ENCODE data around the gene ZNF384. TPM values are rescaled to one million over a fixed set of nuclear protein-coding genes. Genes with fewer than 3 reads are reported as not detected.
A peak's percentile ranks its signal among the peaks of the same experiment; 100 is the strongest.

The ZNF384 gene
- total RNA-seq, 2 experiments from 2014 or later: 76.3 to 76.4 TPM

DNA sequence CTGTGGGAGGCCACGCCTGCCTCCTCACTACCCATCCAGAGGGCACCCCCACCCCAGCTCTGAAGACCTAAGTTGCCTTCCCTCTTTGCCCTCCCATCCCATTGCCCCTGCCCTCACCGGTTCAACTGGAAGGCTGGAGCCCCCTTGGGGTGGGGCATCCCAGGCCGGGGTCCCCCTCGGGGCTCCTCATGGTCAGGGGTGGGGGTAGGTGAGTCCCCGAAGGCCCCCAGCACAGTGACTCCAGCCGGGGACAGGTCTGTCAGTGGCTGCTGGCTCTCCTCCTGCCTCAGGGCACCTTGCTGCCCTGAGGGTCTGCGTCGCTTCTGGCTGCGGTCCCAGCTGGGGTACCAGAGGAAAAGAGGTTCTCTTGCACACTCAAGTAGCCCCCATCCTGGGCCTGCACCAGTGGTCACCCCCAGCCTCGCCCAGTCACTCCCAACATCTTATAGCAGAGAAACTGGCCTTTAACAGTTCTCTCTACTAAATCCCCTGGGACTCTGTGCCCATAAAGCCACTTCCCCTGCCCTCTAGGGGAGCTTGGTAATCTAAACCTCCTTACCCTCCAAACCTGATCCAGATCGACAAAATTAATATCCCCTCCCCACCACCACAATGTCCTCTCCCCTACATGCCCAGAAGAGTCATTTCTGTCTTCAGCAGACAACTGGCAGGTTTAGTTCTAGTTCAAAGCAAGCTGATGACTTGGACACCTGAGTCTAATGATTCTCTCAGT lies 6.3 kb upstream of the ZNF384 start:
- peaks cover 15% of the 10 kb centered on the region for H3K4me1 Mint-ChIP-seq
- peaks cover 1% of the 10 kb centered on the region for H3K36me3 Mint-ChIP-seq
- CTCF ChIA-PET: interaction anchor here (1.2 to 1.7 kb wide), 3 partner anchors 74 to 177 kb away, joined by 3 to 5 read pairs (median 3); partner anchors contain the start of gene SPSB2
- no peak overlapping the region for H3K4me3 Mint-ChIP-seq
- H3K9me3 Mint-ChIP-seq (ENCODE audit: low read depth): no peaks in the 10 kb centered on the region
- H3K27me3 Mint-ChIP-seq: peaks cover 22% of the 10 kb centered on the region
- H3K27ac Mint-ChIP-seq: no peak overlapping the region
- no peak for ATAC-seq
- DNase-seq: no peak

DNA sequence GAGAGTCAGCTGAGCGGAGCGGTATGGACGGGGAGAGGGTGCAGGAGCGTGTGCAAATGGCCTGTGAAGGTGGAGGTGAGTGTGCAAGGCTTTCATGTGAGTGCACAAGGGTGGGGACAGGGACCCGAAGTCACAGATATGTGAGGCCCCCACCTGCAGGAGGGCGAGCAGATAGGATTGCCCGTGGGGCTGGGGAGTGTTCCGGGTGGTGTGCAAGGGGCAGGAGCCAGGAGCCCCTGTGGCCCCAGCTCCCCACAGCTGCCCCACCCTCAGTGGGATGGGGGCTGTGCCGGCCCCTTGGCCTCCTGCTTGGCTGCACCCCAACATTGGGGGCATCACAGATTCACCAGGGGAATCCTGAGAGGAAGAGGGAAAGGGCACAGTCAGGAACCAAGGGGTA lies 5.5 kb upstream of the ZNF384 start:
- no peak overlapping the region for H3K27ac Mint-ChIP-seq
- no peaks in the 10 kb centered on the region for H3K9me3 Mint-ChIP-seq (ENCODE audit: low read depth)
- H3K27me3 Mint-ChIP-seq: peaks cover 21% of the 10 kb centered on the region
- CTCF ChIA-PET: no interaction called here
- H3K4me1 Mint-ChIP-seq: peaks cover 17% of the 10 kb centered on the region
- H3K36me3 Mint-ChIP-seq: peaks cover 1% of the 10 kb centered on the region
- no peak overlapping the region for H3K4me3 Mint-ChIP-seq
- ATAC-seq: no peak
- no peak for DNase-seq

DNA sequence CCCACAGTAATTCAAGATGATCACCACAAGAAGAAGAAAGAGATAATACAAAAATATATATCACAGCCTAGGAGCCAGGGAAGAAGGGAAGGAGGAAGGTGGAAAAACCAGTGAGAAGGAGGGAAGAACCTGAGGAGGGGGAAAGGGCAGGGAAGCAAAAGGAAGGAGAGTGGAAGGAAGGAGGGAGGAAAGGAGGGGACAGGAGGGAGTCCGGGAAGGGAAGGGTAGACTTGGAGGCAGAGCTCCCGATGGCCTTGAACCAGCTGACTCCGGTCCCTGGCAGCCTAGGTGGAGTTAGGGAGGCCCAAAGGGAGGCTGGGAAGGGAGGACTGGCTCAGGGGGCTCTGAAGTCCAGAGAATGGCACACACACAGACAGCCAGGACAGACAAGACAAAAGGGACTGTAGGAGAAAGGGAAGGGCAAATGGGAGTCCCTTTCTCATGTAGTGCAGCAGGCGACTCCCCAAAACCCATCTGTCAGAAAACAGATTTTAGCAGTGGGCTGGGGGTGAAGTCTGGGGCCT lies 4.7 kb upstream of the ZNF384 start:
- H3K4me1 Mint-ChIP-seq: peaks cover 12% of the 10 kb centered on the region
- ATAC-seq: no peak
- H3K27me3 Mint-ChIP-seq: peaks cover 13% of the 10 kb centered on the region
- no peaks in the 10 kb centered on the region for H3K36me3 Mint-ChIP-seq
- H3K9me3 Mint-ChIP-seq (ENCODE audit: low read depth): no peaks in the 10 kb centered on the region
- no peak overlapping the region for H3K4me3 Mint-ChIP-seq
- CTCF ChIA-PET: no interaction called here
- DNase-seq: no peak
- no peak overlapping the region for H3K27ac Mint-ChIP-seq

DNA sequence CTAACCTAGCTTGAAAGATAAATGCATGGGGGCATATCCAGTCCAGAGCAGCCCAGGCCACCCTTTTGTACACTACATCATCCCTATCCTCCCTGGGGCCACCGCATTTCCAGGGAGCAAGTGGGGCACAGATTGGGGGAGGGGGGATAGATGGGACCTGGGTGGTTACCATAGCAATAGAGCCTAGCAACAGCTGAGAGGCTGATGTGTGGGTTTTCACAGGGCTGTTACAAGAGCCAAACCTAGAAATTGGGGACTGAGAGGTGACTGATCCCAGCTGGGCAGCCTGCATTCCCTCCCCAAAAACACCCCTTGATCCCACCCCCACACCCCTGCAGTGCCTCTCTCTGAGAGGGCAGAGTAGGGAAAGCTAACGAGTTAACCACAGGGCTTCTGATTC lies 3.7 kb upstream of the ZNF384 start:
- Mint-ChIP-seq H3K4me3 (no peak overlapping the region), H3K27me3 (peaks cover 4% of the 10 kb centered on the region)

DNA sequence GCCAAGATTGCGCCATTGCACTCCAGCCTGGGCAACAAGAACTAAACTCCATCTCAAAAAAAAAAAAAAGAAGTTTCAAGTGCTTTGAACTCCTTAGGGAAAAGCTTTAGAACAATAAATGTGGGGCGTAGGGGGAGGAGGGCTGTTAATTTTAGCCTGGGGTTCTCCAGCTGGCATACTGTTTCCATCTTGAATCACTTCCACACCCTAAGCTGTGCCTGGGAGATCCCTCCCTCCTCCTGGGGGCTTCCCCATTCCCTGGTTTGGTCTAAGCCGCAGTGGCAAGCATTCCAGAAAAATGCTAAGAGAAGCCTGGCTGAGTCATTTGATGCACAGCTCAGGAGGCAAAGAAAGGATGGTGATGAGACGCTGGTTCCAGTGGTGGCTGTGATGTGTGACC lies 2.3 kb upstream of the ZNF384 start:
- CTCF ChIA-PET: interaction anchor here (1.0 to 1.5 kb wide), 5 partner anchors 10 to 87 kb away, joined by 3 to 8 read pairs (median 3); partner anchors contain the start of gene PTMS
- Mint-ChIP-seq H3K4me1 (peaks cover 26% of the 10 kb centered on the region), H3K27ac (no peak overlapping the region), H3K36me3 (peaks cover 16% of the 10 kb centered on the region), H3K4me3 (no peak overlapping the region), H3K27me3 (no peaks in the 10 kb centered on the region), H3K9me3 (ENCODE audit: low read depth) (no peaks in the 10 kb centered on the region)
- DNase-seq: no peak
- no peak for ATAC-seq

More for the DNA sequence above, 3.7 kb upstream of the ZNF384 start:
- no peak for DNase-seq
- ATAC-seq: no peak
- CTCF ChIA-PET: interaction anchor here (0.7 to 1.5 kb wide), 3 partner anchors 12 to 86 kb away, joined by 3 read pairs; no protein-coding TSS in a partner anchor
- Mint-ChIP-seq H3K27ac (no peak overlapping the region), H3K36me3 (peaks cover 5% of the 10 kb centered on the region), H3K4me1 (peaks cover 13% of the 10 kb centered on the region), H3K9me3 (ENCODE audit: low read depth) (no peaks in the 10 kb centered on the region)

DNA sequence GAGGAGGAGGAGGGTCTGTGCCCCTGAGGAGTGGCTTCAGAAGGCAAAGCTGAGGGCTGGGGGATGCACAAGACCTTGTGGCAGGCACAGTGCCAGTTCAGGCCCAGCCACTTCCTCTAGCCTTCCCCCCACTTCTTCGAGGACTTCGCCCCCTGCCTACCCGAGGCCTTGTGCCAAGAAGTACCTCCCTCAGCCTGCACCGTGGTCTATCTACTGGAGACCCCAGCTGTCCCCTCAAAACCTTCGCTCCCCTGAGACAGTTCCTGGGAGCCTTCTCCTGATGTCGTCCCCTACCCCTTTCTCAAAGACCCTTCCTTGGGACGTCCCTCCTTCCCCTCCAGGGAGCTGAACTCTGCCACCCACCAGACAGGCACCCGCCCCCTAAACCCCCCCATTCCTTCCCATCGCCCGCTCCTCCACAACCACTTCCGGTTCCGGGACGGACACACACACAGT lies 604 bp downstream of the ZNF384 start:
- Mint-ChIP-seq H3K4me3 (peak overlapping the region; percentile 96), H3K27ac (peak overlapping the region; percentile 96), H3K4me1 (peaks cover 46% of the 10 kb centered on the region), H3K36me3 (peaks cover 32% of the 10 kb centered on the region), H3K9me3 (ENCODE audit: low read depth) (no peaks in the 10 kb centered on the region), H3K27me3 (no peaks in the 10 kb centered on the region)
- CTCF ChIA-PET: interaction anchor here (0.7 to 2.1 kb wide), 19 partner anchors 23 to 243 kb away, joined by 3 to 18 read pairs (median 4); partner anchors contain the start of genes COPS7A, LPAR5, MLF2 and P3H3
- ATAC-seq (peak; percentile 11), DNase-seq (peak; percentile 75)

DNA sequence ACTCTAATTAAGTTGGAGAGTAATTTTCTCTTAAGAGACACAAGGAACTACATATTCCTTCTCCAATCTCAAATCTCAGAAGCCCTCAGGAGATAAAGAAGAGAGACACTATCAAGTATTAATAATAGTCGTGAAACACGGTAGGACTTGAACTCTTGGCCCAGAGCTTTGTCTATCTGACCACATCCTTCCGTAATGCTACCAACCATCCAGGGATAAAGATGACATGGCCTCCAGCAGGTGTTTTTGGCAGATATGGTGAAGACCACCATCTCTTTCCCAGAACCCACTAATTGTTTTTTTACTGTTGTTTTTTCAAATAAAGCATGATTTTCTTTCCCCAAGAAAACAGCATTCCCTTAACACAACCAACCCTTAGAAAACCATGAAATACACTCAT lies 3.4 kb downstream of the ZNF384 start:
- DNase-seq (no peak), ATAC-seq (no peak)
- H3K4me1 Mint-ChIP-seq: peaks cover 45% of the 10 kb centered on the region
- no peaks in the 10 kb centered on the region for H3K27me3 Mint-ChIP-seq
- no peaks in the 10 kb centered on the region for H3K9me3 Mint-ChIP-seq (ENCODE audit: low read depth)
- peak overlapping the region; percentile 96 for H3K4me3 Mint-ChIP-seq
- peak overlapping the region; percentile 22 for H3K27ac Mint-ChIP-seq
- H3K36me3 Mint-ChIP-seq: peaks cover 39% of the 10 kb centered on the region
- CTCF ChIA-PET: interaction anchor here (0.6 to 3.8 kb wide), 8 partner anchors 9 to 313 kb away, joined by 3 to 36 read pairs (median 4); partner anchors contain the start of gene PTMS

DNA sequence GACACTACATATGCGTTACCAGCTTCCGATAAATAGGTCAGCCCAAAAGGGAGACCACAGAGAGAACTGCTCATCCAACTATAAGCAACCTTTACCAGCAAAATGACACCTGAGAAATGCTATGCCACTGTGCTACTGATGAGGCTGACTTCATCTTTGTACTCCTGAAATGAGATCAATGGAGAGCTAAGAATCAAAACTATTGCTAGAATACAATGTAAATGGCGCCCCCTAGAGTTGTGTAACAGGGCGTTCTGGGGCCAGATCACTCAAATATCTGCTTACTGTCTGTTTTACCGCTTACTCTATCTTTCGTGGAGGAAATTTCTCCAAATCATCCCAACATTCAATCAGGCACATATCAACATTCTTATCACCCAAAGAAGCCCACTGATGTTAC lies 4.6 kb downstream of the ZNF384 start:
- Mint-ChIP-seq H3K4me3 (no peak overlapping the region), H3K27me3 (no peaks in the 10 kb centered on the region), H3K36me3 (peaks cover 42% of the 10 kb centered on the region), H3K9me3 (ENCODE audit: low read depth) (no peaks in the 10 kb centered on the region), H3K27ac (peak overlapping the region; percentile 64), H3K4me1 (peaks cover 42% of the 10 kb centered on the region)
- DNase-seq (peak; percentile 69), ATAC-seq (no peak)
- CTCF ChIA-PET: interaction anchor here (0.7 to 3.8 kb wide), 24 partner anchors 11 to 152 kb away, joined by 3 to 36 read pairs (median 4); partner anchors contain the start of genes COPS7A, MLF2 and PTMS

DNA sequence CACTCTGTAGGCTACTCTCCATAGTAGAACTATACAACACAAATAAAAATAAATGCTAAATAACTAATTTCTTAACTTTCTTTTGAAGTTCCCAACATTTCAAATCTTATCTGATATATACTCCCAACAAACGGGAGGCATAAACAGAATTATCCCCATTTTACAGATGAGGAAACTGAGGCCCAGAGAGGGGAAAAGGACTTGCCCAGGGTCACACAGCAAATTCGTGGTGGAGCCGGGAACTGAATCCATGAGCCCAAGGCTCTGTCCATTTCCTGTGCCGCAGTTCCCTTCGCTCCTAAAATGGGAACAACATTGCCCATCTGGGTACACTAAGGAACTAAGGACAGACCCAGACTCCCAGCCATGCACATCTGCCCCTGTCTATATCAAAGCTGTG lies 12.2 kb downstream of the ZNF384 start:
- Mint-ChIP-seq H3K27me3 (no peaks in the 10 kb centered on the region), H3K36me3 (peaks cover 59% of the 10 kb centered on the region), H3K27ac (no peak overlapping the region), H3K9me3 (ENCODE audit: low read depth) (no peaks in the 10 kb centered on the region), H3K4me1 (no peaks in the 10 kb centered on the region), H3K4me3 (no peak overlapping the region)
- CTCF ChIA-PET: interaction anchor here (1.2 to 1.6 kb wide), 2 partner anchors 10 to 11 kb away, joined by 4 read pairs; no protein-coding TSS in a partner anchor
- no peak for ATAC-seq
- no peak for DNase-seq

DNA sequence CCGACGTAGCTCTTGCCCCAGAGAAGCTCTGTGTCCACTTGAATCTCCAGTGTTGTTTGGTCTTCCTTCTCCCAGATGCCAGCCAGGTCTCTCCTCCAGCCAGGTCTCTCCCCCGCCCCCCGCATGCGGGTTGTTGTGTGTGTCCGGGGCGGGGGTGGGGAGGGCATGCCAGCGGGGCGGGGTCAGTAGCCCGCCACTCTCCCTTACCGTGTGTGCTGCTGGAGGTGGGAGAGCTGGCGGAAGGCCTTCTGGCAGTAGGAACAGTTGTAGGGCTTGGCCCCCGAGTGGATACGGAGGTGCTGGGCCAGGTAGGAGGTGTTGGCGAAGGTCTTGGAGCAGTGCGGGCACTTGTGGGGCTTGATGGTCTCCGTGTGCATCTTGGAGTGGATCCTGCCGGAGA lies 17.0 kb downstream of the ZNF384 start:
- no peaks in the 10 kb centered on the region for H3K4me1 Mint-ChIP-seq
- no peaks in the 10 kb centered on the region for H3K27me3 Mint-ChIP-seq
- H3K9me3 Mint-ChIP-seq (ENCODE audit: low read depth): no peaks in the 10 kb centered on the region
- no peak for ATAC-seq
- no peak overlapping the region for H3K27ac Mint-ChIP-seq
- CTCF ChIA-PET: no interaction called here
- no peak overlapping the region for H3K4me3 Mint-ChIP-seq
- DNase-seq: no peak
- H3K36me3 Mint-ChIP-seq: peaks cover 67% of the 10 kb centered on the region

DNA sequence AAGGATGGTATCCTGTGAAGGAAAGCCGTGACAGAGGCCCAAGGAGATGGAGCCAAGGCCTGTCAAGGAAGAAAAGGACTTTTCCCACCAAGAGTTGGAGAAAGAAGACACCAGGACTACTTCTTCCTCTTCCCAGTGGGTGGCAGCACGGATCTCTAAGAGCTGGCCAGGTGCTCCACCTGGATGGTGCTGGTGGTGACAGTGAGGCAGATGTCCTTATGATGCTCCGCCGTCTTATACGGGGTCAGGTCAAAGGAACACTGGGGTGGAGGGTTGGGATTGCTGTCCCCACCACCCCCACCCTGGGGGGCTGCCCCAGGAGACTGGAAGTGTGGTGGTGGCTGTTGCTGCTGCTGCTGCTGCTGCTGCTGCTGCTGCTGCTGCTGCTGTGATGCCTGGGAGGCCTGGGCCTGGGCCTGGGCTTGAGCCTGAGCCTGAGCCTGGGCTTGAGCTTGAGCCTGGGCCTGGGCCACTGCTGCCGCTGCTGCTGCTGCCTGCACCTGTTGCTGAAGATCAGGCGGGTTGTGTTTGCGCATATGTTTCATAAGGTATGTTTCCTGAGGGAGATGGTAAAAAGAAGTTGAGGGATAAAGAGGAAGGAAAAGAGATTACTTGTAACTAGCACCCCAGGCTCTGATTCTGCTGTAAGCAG lies 21.5 kb downstream of the ZNF384 start:
- H3K27ac Mint-ChIP-seq: peak overlapping the region; percentile 0
- CTCF ChIA-PET: interaction anchor here (0.7 to 1.6 kb wide), 4 partner anchors 17 to 54 kb away, joined by 3 to 6 read pairs (median 5); partner anchors contain the start of gene ZNF384
- H3K4me3 Mint-ChIP-seq: no peak overlapping the region
- DNase-seq: no peak
- no peaks in the 10 kb centered on the region for H3K9me3 Mint-ChIP-seq (ENCODE audit: low read depth)
- H3K4me1 Mint-ChIP-seq: peaks cover 14% of the 10 kb centered on the region
- no peaks in the 10 kb centered on the region for H3K27me3 Mint-ChIP-seq
- peaks cover 52% of the 10 kb centered on the region for H3K36me3 Mint-ChIP-seq
- no peak for ATAC-seq

DNA sequence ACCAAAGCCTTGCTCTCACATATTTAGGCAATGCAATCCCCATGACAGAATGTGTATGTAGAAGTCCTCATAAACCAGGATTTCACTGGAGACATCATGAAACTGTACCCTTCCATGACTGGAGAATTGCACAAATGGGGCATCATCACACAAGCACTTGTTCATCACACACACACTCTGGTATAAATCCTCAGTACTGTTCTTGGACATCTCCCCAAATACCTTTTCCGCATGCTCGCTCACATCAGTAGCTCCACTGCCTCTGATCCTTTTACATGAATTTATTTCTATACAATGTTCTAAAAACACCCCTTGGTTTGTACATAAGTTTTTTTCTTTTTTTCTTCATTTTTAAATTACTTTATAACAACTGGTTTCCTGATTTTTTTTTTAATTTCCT lies 23.0 kb downstream of the ZNF384 start:
- ATAC-seq: no peak
- CTCF ChIA-PET: interaction anchor here (1.5 to 1.9 kb wide), 4 partner anchors 12 to 86 kb away, joined by 4 to 6 read pairs (median 4); partner anchors contain the start of genes MLF2 and ZNF384
- no peak for DNase-seq
- Mint-ChIP-seq H3K4me3 (no peak overlapping the region), H3K9me3 (ENCODE audit: low read depth) (no peaks in the 10 kb centered on the region), H3K4me1 (peaks cover 24% of the 10 kb centered on the region), H3K27ac (no peak overlapping the region), H3K27me3 (no peaks in the 10 kb centered on the region), H3K36me3 (peaks cover 39% of the 10 kb centered on the region)

DNA sequence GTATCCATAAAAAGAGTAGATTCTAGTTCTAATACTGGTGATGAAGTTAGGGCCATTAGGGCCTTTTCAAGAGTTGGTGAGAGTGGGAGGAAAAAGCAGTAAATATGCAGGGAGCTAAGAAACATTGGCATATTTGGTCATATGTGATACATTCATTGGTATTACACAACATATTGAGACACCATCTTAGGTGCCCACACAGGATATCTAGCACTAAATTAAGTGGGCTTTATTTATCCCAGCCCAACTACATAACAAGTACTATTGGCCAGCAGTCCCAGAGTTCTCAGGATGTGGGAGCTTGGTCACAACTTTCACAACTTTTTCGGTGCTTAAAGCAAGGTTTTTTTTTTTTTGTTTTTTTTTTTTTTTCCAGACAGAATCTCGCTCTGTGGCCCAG lies 24.3 kb downstream of the ZNF384 start:
- Mint-ChIP-seq H3K9me3 (ENCODE audit: low read depth) (no peaks in the 10 kb centered on the region), H3K27ac (peak overlapping the region; percentile 92), H3K27me3 (no peaks in the 10 kb centered on the region), H3K4me3 (no peak overlapping the region), H3K4me1 (peaks cover 24% of the 10 kb centered on the region), H3K36me3 (peaks cover 29% of the 10 kb centered on the region)
- DNase-seq: no peak
- ATAC-seq: no peak
- CTCF ChIA-PET: interaction anchor here (1.6 to 1.9 kb wide), 4 partner anchors 13 to 88 kb away, joined by 4 to 5 read pairs (median 4); partner anchors contain the start of genes MLF2 and ZNF384

All from activated CD8-positive, alpha-beta memory T cell treated with anti-CD3 and anti-CD28 coated beads, Interleukin-2, amount 10 ng/mL, durations not matched to agents 7 days and 5 days (primary cell).